Neuronal stem cell (in vitro differentiated cells): Measurements from ENCODE around the gene CCDC157.

Source experiments
- DNase-seq: peaks from one replicate; pipeline ENCODE4 v3.0.0-alpha.2; 2013; ENCODE audit warnings: low spot score
- H2AFZ ChIP-seq: one replicate; pipeline ENCODE4 v1.6.1; 2013; ENCODE audit warnings: mild to moderate bottlenecking, low read length, inconsistent platforms
- H2AK5ac ChIP-seq: 2 replicates; pipeline ENCODE4 v1.6.1; 2013; ENCODE audit warnings: low read depth, mild to moderate bottlenecking, inconsistent platforms, low read length, moderate library complexity, mixed read lengths
- H2BK120ac ChIP-seq: 2 replicates; pipeline ENCODE4 v1.6.1; 2013; ENCODE audit warnings: low read depth, mild to moderate bottlenecking, inconsistent platforms, low read length, moderate library complexity, mixed read lengths
- H2BK12ac ChIP-seq: one replicate; pipeline ENCODE4 v1.6.1; 2013; ENCODE audit warnings: low read length, inconsistent platforms
- H2BK15ac ChIP-seq: 2 replicates; pipeline ENCODE4 v1.6.1; 2013; ENCODE audit warnings: mild to moderate bottlenecking, low read length, inconsistent platforms, mixed read lengths
- H2BK5ac ChIP-seq: one replicate; pipeline ENCODE4 v1.6.1; 2013; ENCODE audit warnings: inconsistent platforms, mild to moderate bottlenecking, low read length, moderate library complexity
- H3K14ac ChIP-seq: one replicate; pipeline ENCODE4 v1.6.1; 2013; ENCODE audit warnings: low read length, inconsistent platforms
- H3K18ac ChIP-seq: 2 replicates; pipeline ENCODE4 v1.6.1; 2013; ENCODE audit warnings: low read length, inconsistent platforms
- H3K23ac ChIP-seq: 2 replicates; pipeline ENCODE4 v1.6.1; 2013; ENCODE audit warnings: low read depth, mild to moderate bottlenecking, mixed read lengths, low read length, inconsistent platforms; ENCODE audit not compliant: poor library complexity
- H3K27ac ChIP-seq: replicated peaks from 3 replicates; pipeline ENCODE4 v1.5.1; 2013; ENCODE audit warnings: low read length, inconsistent platforms
- H3K27me3 ChIP-seq, 3 experiments: 2 replicates each; pipeline ENCODE4 v1.6.1; 2013; ENCODE audit warnings: low read length in 3 of 3, mild to moderate bottlenecking in 2 of 3, inconsistent platforms in 1 of 3, low read depth in 1 of 3, mixed read lengths in 1 of 3, moderate library complexity in 1 of 3; ENCODE audit not compliant: control insufficient read depth in 3 of 3, insufficient read depth in 3 of 3
- H3K36me3 ChIP-seq, 2 donors: replicated peaks in 1 of 2; 2 replicates each; pipeline ENCODE4 v1.6.1; 2013; ENCODE audit warnings: low read length in 2 of 2; ENCODE audit not compliant: control insufficient read depth in 2 of 2, insufficient read depth in 2 of 2
- H3K4ac ChIP-seq: 2 replicates; pipeline ENCODE4 v1.6.1; 2013; ENCODE audit warnings: inconsistent platforms, mild to moderate bottlenecking, low read length, moderate library complexity
- H3K4me1 ChIP-seq, 2 donors: 1 replicate in 1 of 2; 2 replicates in 1 of 2; pipeline ENCODE4 v1.6.1; 2013; ENCODE audit warnings: low read length in 2 of 2, low read depth in 1 of 2; ENCODE audit not compliant: control insufficient read depth in 2 of 2, insufficient read depth in 1 of 2
- H3K4me2 ChIP-seq: one replicate; pipeline ENCODE4 v1.6.1; 2013; ENCODE audit warnings: mild to moderate bottlenecking, low read length, inconsistent platforms; ENCODE audit not compliant: insufficient read depth, poor library complexity, severe bottlenecking
- H3K4me3 ChIP-seq, 2 donors: 2 replicates each; pipeline ENCODE4 v1.5.1; 2013; ENCODE audit warnings: low read length in 2 of 2, mild to moderate bottlenecking in 2 of 2, inconsistent platforms in 1 of 2, moderate library complexity in 1 of 2
- H3K79me1 ChIP-seq: one replicate; pipeline ENCODE4 v1.6.1; 2013; ENCODE audit warnings: low read depth, mild to moderate bottlenecking, inconsistent platforms, low read length, moderate library complexity
- H3K9ac ChIP-seq: one replicate; pipeline ENCODE4 v1.6.1; 2013; ENCODE audit warnings: mild to moderate bottlenecking, low read depth, low read length, inconsistent platforms; ENCODE audit not compliant: poor library complexity
- H3K9me3 ChIP-seq, 2 donors: replicated peaks in 1 of 2; 2 replicates each; pipeline versions ENCODE3 to v1.6.1; 2013; ENCODE audit warnings: low read length in 2 of 2, mild to moderate bottlenecking in 2 of 2, inconsistent platforms in 1 of 2, low read depth in 1 of 2, mixed read lengths in 1 of 2, moderate library complexity in 1 of 2; ENCODE audit not compliant: control insufficient read depth in 2 of 2, insufficient read depth in 1 of 2
- H4K8ac ChIP-seq: one replicate; pipeline ENCODE4 v1.6.1; 2013; ENCODE audit warnings: low read depth, mild to moderate bottlenecking, inconsistent platforms, low read length, moderate library complexity
- H4K91ac ChIP-seq: one replicate; pipeline ENCODE4 v1.6.1; 2013; ENCODE audit warnings: low read length, low read depth, mild to moderate bottlenecking, inconsistent platforms; ENCODE audit not compliant: poor library complexity
- WGBS, 2 donors: extraction: QIAGEN DNeasy Blood & Tissue Kit; methylation state at CpG; one replicate each; pipeline ENCODE4 v1.1.7; 2013; ENCODE audit warnings: missing lambda C conversion rate in 2 of 2, mixed read lengths in 1 of 2; ENCODE audit not compliant: insufficient read length in 2 of 2, insufficient replicate concordance in 1 of 2; ENCODE audit errors: extremely low coverage in 2 of 2; 5-methylcytosine and 5-hydroxymethylcytosine counted together

CCDC157 gene

DNA sequence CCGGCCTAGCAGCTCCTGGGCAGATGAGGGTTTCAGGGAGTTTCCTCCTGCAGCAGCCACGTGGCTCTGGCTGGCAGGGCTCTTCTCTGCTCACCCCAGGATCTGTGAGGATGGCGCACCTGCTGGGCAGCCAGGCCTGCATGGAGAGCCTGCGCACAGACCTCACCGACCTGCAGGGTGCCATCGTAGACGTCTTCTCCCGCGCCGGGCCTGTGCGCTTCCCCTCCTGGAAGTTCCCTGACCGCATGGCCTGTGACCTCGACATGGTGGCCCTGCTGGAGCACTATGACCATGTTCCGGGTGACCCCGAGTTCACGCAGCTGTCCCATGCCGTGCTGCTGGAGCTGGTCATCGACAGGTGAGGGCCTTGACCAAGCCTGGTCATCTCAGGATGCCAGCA, 9.1 kb downstream of the CCDC157 start:
- H3K27me3 ChIP-seq, result no peaks in the 10 kb centered on the region
- H2AK5ac ChIP-seq, result peak overlapping the region; percentile 56
- no peak for DNase-seq
- no peak overlapping the region for H3K4ac ChIP-seq
- WGBS, 2 donors, result no CpG with 5 or more reads among the region's 18 CpGs
- peak overlapping the region; percentile 75 for H2BK5ac ChIP-seq
- H4K8ac ChIP-seq, result no peak overlapping the region
- H3K9ac ChIP-seq, result peak overlapping the region; percentile 60
- no peaks in the 10 kb centered on the region for H3K9me3 ChIP-seq
- H3K79me1 ChIP-seq, result peaks cover 2% of the 10 kb centered on the region
- H2BK12ac ChIP-seq, result no peak overlapping the region
- H3K27ac ChIP-seq, result no peak overlapping the region
- H2BK15ac ChIP-seq, result no peak overlapping the region
- H3K4me1 ChIP-seq, result peaks cover 0 to 3% of the 10 kb centered on the region in 2 donors
- no peak overlapping the region for H3K23ac ChIP-seq
- H3K4me2 ChIP-seq, result no peak overlapping the region
- H3K36me3 ChIP-seq, result peaks cover 0 to 9% of the 10 kb centered on the region in 2 donors
- H3K4me3 ChIP-seq, result no peak overlapping the region
- H3K14ac ChIP-seq, result no peak overlapping the region
- H2AFZ ChIP-seq, result no peak overlapping the region
- no peak overlapping the region for H3K18ac ChIP-seq
- no peak overlapping the region for H2BK120ac ChIP-seq
- no peak overlapping the region for H4K91ac ChIP-seq

DNA sequence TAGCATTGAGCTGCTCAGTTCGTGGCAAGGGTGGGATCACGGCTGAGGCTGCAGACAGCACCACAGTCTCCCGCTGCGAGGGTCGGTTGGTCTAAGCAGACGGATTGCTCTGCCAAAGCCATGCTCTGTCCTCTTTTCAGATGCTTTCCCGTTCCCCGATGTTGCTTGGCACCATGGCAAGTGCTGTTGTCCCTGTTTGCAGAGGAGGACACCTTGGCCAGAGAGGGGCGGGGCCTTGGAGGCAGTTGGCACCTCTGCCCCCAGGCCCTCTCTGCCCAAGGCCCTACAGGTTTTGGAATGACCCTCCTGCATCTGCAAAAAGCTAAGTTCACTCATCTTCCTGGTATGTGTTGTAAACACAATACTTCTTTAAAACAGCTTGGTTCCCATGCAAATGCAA, 11.6 kb downstream of the CCDC157 start:
- DNase-seq, result no peak
- Histone ChIP-seq H3K9ac (no peak overlapping the region), H3K23ac (no peak overlapping the region), H3K36me3 (peaks cover 0 to 5% of the 10 kb centered on the region in 2 donors), H2BK5ac (no peak overlapping the region), H3K4me2 (no peak overlapping the region), H2BK12ac (no peak overlapping the region), H3K79me1 (peaks cover 2% of the 10 kb centered on the region), H2BK15ac (no peak overlapping the region), H4K8ac (no peak overlapping the region), H2BK120ac (no peak overlapping the region), H3K9me3 (no peaks in the 10 kb centered on the region), H3K14ac (no peak overlapping the region), H3K18ac (no peak overlapping the region), H3K4me3 (peak overlapping the region in 1 of 2 donors; percentile 53), H2AFZ (no peak overlapping the region), H3K4ac (no peak overlapping the region), H3K27ac (no peak overlapping the region), H3K27me3 (no peaks in the 10 kb centered on the region), H4K91ac (no peak overlapping the region), H2AK5ac (no peak overlapping the region), H3K4me1 (peaks cover 2 to 5% of the 10 kb centered on the region in 2 donors)
- WGBS, 2 donors, result no CpG with 5 or more reads among the region's 9 CpGs

DNA sequence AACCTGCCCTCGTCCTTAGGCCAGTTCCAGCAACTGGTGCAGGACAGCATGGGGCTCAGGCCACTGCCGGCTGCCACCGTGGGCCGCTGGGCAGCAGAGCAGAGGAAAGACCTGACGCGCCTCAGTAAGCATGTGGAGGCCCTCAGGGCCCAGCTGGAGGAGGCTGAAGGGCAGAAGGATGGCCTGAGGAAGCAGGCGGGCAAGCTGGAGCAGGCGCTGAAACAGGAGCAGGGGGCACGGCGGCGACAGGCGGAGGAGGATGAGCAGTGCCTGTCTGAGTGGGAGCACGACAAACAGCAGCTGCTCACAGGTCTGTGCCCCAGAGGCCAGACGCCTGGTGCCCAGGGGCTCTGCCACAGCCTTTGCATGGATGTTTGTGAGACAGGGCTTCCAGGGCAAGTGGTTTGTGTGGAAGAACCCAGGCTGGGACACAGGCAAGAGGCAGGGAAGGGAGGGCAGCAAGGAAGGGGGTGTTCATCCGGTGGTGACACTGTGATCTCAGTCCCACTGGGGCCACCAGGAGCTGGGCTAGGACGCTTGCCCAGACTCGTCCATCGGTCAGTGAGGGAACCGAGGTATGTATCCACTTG, 13.9 kb downstream of the CCDC157 start:
- Histone ChIP-seq H3K4me2 (no peak overlapping the region), H3K23ac (peak overlapping the region; percentile 87), H3K27ac (no peak overlapping the region), H2BK120ac (no peak overlapping the region), H2BK12ac (no peak overlapping the region), H2AK5ac (no peak overlapping the region), H3K27me3 (no peaks in the 10 kb centered on the region), H2BK15ac (peak overlapping the region; percentile 25), H3K9me3 (no peaks in the 10 kb centered on the region), H2BK5ac (no peak overlapping the region), H2AFZ (no peak overlapping the region), H3K18ac (no peak overlapping the region), H3K36me3 (peaks cover 3 to 12% of the 10 kb centered on the region in 2 donors), H4K8ac (no peak overlapping the region), H3K14ac (no peak overlapping the region), H4K91ac (no peak overlapping the region), H3K79me1 (peaks cover 2% of the 10 kb centered on the region), H3K9ac (no peak overlapping the region), H3K4me3 (no peak overlapping the region), H3K4me1 (peaks cover 2 to 6% of the 10 kb centered on the region in 2 donors), H3K4ac (no peak overlapping the region)
- DNase-seq, result no peak
- no CpG with 5 or more reads among the region's 19 CpGs for WGBS, 2 donors

DNA sequence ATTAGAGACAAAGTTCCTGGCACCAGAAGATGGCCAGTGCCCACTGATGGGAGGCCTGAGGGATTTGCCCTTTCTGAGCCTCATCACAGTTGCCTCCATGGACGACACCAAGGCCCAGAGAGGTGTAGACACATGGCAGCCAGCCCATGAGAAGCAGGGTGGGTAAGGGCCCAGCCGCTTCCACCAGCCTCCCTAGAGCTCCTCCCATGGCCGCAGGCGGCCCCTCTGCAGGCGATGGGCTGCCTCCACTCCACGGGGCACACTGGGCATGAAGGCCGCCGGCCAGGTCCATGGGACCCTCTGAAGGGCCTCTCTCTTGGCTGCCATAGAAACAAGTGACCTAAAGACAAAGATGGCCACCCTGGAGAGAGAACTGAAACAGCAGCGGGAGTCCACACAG, 14.5 kb downstream of the CCDC157 start:
- no peak overlapping the region for H2BK120ac ChIP-seq
- WGBS, 2 donors, result no CpG with 5 or more reads among the region's 9 CpGs

More for the DNA sequence above, 14.5 kb downstream of the CCDC157 start:
- peaks cover 2% of the 10 kb centered on the region for H3K79me1 ChIP-seq
- H4K91ac ChIP-seq, result no peak overlapping the region
- H2BK12ac ChIP-seq, result no peak overlapping the region
- H3K4me1 ChIP-seq, result peaks cover 2 to 6% of the 10 kb centered on the region in 2 donors
- H3K4ac ChIP-seq, result no peak overlapping the region
- no peak overlapping the region for H2AFZ ChIP-seq
- no peaks in the 10 kb centered on the region for H3K9me3 ChIP-seq
- H3K23ac ChIP-seq, result no peak overlapping the region
- no peak overlapping the region for H3K9ac ChIP-seq
- H3K4me2 ChIP-seq, result no peak overlapping the region
- no peak overlapping the region for H3K18ac ChIP-seq
- H3K4me3 ChIP-seq, result no peak overlapping the region
- DNase-seq, result no peak
- no peak overlapping the region for H3K14ac ChIP-seq
- H4K8ac ChIP-seq, result no peak overlapping the region
- no peak overlapping the region for H3K27ac ChIP-seq
- H2AK5ac ChIP-seq, result no peak overlapping the region
- no peak overlapping the region for H2BK15ac ChIP-seq
- no peak overlapping the region for H2BK5ac ChIP-seq
- peaks cover 3 to 9% of the 10 kb centered on the region in 2 donors for H3K36me3 ChIP-seq
- no peaks in the 10 kb centered on the region for H3K27me3 ChIP-seq
